Hindlimb muscle (tissue), 1 donor: ENCODE measurements around the gene OR11A1. TPM values are rescaled to one million over a fixed set of nuclear protein-coding genes. Genes with fewer than 3 reads are reported as not detected.
"Not testable (repeated sequence)": the region's sequence is repeated elsewhere in the genome, so short reads cannot be mapped to it uniquely, and the experiment has no call there.

Experiments used
- DNase-seq: peaks from one replicate; pipeline ENCODE4 v3.0.0-alpha.2; 2013
- polyA plus RNA-seq: library from polyadenylated mRNA; unstranded; fragments of 120-200 nt; gene quantifications from one replicate; pipeline ENCODE4 v1.2.1, GENCODE V29; 2013; ENCODE audit not compliant: insufficient read length

Gene OR11A1
- polyA plus RNA-seq, 1 donor: not detected

DNA sequence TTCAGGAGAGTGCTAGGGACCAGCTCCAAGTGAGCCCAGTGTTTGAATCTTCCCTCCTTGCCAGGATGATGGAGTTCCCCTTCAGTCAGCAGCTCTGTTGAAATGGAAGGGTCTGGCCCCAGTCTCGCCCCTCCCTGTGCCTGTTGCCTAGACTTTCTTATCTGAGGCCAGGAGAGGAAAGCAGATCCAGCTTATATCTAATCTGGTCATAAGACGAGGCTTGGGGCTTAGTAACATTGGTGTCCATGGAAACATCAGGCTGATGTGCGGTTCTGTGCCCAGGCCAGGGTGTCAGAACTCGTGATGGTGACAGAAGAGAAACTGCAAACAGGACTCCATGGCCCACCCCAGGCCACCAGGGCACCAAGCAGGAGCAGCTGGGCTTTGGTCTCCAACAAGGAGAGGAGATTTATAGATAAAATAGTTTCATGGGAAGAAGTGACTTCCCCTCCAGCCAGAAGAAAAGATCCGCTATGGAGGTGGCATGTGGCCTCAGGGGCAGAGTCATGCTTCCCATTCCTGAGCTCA lies 21.1 kb upstream of the OR11A1 start:
- no peak for DNase-seq

GRCh38 chr6:29474996-29475395 lies 18.1 kb upstream of the OR11A1 start:
- no peak for DNase-seq

DNA sequence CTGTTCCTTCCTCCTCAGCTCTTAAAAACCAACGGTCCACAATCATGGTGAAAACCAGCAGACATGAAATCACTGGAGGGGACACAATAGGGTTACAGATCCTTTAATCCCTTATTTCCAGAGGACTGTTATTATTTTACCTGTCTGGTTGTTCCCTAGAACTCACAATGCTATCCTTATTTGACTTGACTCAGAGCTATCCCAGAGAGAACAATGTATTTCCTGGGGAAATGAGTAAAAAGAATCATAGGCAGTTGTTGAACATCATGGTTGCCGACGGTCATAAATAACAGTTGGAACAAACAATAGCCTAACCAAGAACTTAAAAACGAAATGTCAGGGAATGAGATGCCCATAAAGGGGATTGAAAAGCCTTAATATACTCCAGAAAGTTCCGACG lies 9.4 kb upstream of the OR11A1 start:
- DNase-seq: no peak

DNA sequence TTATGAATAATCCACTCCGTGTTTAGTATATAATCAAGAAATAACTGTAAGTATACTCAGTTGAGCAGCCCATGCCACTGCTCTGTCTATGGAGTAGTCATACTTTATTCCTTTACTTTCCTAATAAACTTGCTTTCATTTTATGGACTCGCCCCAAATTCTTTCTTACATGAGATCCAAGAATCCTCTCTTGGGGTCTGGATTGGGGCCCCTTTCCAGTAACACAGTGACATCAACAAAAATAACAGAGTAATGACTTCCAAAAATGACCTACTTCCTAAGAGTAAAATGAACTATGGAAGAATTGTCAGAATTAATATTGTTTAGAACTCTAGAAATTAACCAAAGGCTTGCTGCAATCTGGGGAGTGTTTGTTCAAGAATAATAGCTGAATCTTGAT lies 8.9 kb upstream of the OR11A1 start:
- DNase-seq: peak; percentile 8

- DNase-seq: no peak
Observed at GRCh38 chr6:29465279-29465678, 8.4 kb upstream of the OR11A1 start.

GRCh38 chr6:29462022-29462421 lies 5.2 kb upstream of the OR11A1 start:
- no peak for DNase-seq

DNA sequence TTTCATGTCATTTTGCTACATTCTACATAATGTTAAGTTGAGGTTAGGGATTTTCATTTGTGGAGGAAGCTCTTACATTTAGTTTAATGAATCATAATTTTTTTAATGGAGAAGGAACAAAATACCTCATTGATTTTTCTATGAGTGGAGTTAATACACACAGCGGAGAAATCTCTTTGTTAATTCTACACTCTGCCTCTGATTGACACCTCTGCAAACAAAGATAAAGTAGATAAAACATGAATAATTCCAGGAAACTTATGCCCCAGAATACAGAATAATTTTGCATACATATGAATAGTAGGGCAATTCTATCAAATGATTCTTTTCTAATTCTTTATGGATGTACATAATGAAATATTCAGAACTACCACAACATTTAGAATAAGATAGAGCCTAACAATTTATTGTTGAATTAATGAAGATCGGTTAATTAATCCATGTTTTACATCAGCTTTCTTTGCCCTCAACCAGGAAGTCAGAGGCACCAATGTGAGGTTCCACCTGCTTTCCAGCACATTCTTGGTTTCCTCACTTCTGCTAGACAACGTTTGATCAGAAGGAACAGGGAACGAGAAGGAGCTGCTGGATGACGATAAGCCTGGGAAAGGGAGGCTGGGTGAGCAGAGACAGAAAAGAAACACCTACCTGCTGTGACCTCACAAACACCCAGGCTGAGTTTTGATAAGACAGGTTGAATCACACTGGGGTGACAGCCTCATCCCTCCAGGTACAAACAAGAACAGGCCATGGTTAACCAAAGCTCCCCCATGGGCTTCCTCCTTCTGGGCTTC lies 4.3 kb upstream of the OR11A1 start:
- no peak for DNase-seq

- no peak for DNase-seq
Observed at GRCh38 chr6:29451471-29452193, 5.2 kb downstream of the OR11A1 start.

DNA sequence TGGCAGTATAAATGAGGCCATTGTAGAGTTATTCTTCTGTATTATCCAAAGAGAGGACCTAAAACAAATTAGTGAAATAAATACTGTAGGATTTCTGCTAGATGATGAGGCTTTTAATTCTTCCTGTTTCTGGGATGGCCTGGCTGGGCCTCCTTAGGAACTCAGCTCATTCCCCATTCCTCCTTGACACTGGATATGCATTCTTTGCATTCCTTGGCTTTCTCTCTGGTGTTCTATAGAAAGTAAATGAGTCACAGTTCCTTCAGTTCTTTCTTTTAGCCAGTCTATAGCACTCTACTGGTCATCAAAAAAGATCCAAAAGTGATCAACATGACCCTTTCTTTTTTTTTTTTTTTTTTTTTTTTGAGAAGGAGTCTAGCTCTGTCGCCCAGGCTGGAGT lies 9.2 kb downstream of the OR11A1 start:
- DNase-seq: no peak

- DNase-seq: not testable (repeated sequence)
Observed at GRCh38 chr6:29444031-29444430, 12.8 kb downstream of the OR11A1 start.

- DNase-seq: no peak
Observed at GRCh38 chr6:29442719-29443118, 14.2 kb downstream of the OR11A1 start.

DNA sequence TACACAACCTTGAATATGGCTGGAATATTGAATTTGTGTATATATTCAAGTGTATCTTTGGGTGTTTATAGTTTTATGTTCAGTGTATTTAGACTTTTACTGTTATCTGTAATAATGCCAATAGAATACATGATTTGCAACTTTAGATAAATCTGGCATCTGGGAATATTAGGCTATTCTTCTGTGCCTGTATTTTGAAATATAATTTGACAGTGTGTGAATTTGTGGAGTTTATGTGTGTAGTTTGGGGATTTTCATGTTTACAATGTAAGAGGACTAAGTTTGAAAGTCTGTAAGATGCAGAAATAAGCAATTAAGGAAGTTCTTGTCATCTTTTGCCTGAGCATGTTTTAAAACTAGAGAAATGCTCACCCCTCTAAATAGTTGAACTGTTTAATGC lies 17.9 kb downstream of the OR11A1 start, which contains the start of gene OR10C1:
Gene OR10C1, plus strand, starts transcription at position 301 of the 400 bp plus-strand sequence. CDS start 710 bp downstream, outside the sequence.
- DNase-seq: no peak

- not testable (repeated sequence) for DNase-seq
Observed at GRCh38 chr6:29436730-29437129, 20.1 kb downstream of the OR11A1 start.

- no peak for DNase-seq
Observed at GRCh38 chr6:29426654-29427053, 30.2 kb downstream of the OR11A1 start.

DNA sequence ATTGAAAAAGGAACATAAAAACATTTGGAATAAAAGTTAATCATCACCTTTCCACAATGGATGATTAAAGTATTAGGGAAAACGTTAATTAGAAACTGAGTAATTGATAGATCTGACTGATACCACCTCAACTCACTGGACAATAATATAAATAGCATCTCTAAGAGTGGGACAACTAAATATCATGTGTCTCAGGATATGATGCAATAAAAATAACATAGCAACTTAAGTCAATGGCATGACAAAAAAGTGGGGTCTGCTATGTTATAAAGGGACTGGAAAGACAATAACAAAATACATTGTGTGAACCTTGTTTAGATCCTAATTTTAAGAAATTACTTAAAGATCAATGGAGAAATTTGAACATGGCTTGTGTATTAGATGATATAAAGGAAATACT lies 31.8 kb downstream of the OR11A1 start:
- DNase-seq: no peak

DNA sequence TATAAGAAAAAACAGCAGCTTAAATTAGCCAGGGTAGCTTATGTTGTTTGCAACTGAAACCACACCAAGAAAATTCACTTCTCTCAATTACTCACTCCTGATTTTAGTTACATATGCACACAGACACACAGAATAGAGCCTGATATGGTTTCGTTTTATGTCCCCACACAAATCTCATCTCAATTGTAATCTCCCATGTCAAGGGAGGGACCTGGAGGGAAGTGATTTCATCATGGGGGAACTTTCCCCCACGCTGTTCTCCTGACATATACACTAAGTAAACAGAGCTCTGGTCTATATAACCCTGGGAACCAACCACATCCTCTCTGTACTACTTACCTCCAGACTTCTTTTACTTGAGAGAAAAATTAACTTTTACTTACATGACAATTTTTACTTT lies 32.3 kb downstream of the OR11A1 start:
- DNase-seq: no peak

DNA sequence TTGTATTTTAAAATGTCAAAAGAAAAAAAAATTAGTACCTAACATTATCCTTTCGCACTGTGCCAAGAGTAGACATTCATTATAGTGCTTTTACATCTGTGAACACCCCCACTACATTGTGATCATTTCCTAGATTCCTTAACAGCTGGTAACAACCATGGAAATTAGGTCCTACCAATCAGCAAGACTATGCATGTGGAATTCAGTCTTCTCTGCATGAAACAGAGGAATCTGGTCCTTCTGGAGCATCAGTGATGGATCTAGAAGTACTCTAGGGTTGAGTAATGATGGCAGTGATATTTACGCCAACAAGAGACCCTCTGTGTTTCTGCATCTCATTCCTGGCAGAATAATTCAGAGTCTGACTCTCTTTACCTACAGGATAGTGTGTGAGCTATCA lies 32.7 kb downstream of the OR11A1 start:
- DNase-seq: no peak

- no peak for DNase-seq
Observed at GRCh38 chr6:29419516-29419915, 37.4 kb downstream of the OR11A1 start.

DNA sequence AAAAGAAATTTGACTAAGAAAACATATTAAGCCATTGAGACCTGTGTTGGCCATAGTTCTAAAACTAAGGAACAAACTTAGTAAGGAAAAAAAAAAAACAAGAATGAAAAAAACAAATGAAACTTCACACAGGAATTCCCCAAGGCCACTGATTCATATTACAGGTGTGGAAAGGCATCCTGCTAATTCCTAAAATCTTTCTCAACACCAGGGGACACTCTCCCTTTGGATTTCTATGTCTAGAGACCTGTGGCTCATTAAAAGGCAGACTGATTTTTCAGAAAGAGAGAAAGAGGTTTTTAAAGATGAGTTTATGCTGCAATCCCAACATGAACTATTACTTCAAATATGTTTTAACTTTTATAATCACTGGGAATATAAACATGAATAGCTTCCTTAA lies 42.3 kb downstream of the OR11A1 start, which contains the start of gene OR12D1:
Gene OR12D1, plus strand, starts transcription at position 341 of the 400 bp plus-strand sequence.
- DNase-seq: no peak

- DNase-seq: no peak
Observed at GRCh38 chr6:29403801-29404200, 53.1 kb downstream of the OR11A1 start.

DNA sequence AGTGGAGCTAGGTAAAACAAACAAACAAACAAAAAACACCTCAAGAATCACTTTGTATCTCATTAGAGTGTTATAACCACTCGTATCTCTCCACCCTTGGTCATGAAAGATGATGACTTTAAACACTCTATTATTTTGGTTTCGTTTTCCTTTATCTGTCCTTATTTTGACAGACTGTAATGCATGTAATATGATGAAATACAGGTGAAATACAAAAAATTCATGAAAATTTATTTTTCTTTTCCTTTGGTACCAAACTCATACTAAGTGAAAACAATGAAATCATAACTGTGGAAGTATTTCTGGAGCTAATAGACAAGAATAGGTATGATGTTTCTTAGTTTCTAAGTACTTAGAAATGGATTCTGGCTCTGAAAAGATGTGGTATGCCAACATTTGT lies 57.3 kb downstream of the OR11A1 start:
- no peak for DNase-seq

GRCh38 chr6:29395331-29395730 lies 61.5 kb downstream of the OR11A1 start, which contains the start of gene OR12D2:
Gene OR12D2, plus strand, starts transcription at chr6:29395631. Its CDS starts 1,069 bp downstream, at chr6:29396700.
- no peak for DNase-seq

- no peak for DNase-seq
Observed at GRCh38 chr6:29388533-29388932, 68.3 kb downstream of the OR11A1 start.

GRCh38 chr6:29376003-29376402 lies 80.9 kb downstream of the OR11A1 start:
- no peak for DNase-seq
